ENCODE measurements around the gene SSUH2. TPM values are rescaled to one million over a fixed set of nuclear protein-coding genes. Genes with fewer than 3 reads are reported as not detected.
"Not testable (repeated sequence)": the region's sequence is repeated elsewhere in the genome, so short reads cannot be mapped to it uniquely, and the experiment has no call there.

The SSUH2 gene, protein sequence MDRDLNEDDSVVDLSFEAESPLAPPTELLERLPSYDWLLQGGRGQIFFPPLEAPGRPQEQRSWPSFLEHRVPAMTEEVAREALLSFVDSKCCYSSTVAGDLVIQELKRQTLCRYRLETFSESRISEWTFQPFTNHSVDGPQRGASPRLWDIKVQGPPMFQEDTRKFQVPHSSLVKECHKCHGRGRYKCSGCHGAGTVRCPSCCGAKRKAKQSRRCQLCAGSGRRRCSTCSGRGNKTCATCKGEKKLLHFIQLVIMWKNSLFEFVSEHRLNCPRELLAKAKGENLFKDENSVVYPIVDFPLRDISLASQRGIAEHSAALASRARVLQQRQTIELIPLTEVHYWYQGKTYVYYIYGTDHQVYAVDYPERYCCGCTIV
- total RNA-seq: under 1 TPM in 2 of 4 donors, not detected in 2; 0.15 to 0.33 TPM

DNA sequence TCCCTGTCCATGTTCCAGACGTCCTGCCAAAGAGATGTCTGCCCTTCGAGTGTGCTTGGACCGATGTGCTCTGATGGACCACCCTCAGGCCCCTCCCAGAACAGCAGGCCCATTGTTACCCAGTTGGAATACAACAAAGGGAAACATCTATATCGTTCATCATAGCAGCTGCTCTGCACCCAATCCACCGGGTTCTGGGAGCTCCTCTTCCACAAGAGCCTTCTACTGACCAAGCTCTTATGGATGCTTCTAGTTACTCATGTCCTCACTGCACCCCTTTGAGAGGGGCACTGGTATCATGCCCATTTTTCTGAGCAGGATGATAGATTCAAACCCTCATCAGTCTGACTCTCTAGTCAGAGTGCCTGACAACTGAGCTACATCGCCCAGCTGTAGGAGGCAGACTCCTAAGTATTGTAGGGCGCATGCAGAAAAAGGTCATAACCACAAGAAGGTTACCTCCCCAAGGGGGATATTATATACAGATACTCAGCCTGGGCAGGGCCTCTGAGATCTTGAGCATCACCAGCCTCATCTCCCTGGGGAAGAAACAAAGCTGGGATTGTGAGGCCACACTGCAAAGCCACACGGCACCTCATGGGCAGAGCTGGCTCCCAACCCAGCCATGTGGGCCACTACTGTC is at the start of gene SSUH2:
Gene SSUH2 (minus strand): TSS at position 51 of the 643 bp plus-strand sequence. CDS start 40 bp downstream, at position 11.
- no peak within 1 kb of the TSS for H3K27ac ChIP-seq
- in situ Hi-C loops (cut with MboI; ENCODE audit: low sequenced_read_pairs in 4 of 4) (no loop called here), intact Hi-C loops (cut with DNase I; ENCODE audit: low total_unique reads) (no loop called here)
- DNase-seq (no peak), ATAC-seq (no peak)
- H3K27me3 ChIP-seq: no peaks in the 10 kb centered on the region
- H3K9me3 ChIP-seq: no peaks in the 10 kb centered on the region
- no peaks in the 10 kb centered on the region for H3K36me3 ChIP-seq
- no peak within 1 kb of the TSS for H3K4me3 ChIP-seq
- TF ChIP-seq, protein P1, sequence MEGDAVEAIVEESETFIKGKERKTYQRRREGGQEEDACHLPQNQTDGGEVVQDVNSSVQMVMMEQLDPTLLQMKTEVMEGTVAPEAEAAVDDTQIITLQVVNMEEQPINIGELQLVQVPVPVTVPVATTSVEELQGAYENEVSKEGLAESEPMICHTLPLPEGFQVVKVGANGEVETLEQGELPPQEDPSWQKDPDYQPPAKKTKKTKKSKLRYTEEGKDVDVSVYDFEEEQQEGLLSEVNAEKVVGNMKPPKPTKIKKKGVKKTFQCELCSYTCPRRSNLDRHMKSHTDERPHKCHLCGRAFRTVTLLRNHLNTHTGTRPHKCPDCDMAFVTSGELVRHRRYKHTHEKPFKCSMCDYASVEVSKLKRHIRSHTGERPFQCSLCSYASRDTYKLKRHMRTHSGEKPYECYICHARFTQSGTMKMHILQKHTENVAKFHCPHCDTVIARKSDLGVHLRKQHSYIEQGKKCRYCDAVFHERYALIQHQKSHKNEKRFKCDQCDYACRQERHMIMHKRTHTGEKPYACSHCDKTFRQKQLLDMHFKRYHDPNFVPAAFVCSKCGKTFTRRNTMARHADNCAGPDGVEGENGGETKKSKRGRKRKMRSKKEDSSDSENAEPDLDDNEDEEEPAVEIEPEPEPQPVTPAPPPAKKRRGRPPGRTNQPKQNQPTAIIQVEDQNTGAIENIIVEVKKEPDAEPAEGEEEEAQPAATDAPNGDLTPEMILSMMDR (IDR thresholded peaks at IDR 0.05 in 4 of 5, conservative IDR thresholded peaks at IDR 0.05 in 1 of 5): no peak
- TF ChIP-seq POLR2A (IDR thresholded peaks at IDR 0.05): no peak
- no peaks in the 10 kb centered on the region for H3K4me1 ChIP-seq

DNA sequence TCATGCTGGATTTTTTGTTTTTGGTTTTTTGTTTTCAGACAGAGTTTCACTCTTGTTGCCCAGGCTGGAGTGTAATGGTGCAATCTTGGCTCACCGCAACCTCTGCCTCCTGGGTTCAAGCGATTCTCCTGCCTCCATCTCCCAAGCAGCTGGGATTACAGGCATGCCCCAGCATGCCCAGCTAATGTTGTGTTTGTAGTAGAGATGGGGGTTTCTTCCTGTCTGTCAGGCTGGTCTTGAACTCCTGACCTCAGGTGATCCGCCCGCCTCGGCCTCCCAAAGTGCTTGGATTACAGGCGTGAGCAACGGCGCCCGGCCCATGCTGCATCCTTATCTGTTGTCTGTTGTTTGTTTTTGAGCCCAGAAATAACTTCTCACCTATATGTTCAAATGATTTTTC is 46.7 kb upstream of the SSUH2 start:
- H3K9me3 ChIP-seq; H3K36me3 ChIP-seq; in situ Hi-C loops (cut with MboI; ENCODE audit: low sequenced_read_pairs in 4 of 4); H3K27ac ChIP-seq; H3K4me3 ChIP-seq; ATAC-seq; intact Hi-C loops (cut with DNase I; ENCODE audit: low total_unique reads); H3K4me1 ChIP-seq; DNase-seq; H3K27me3 ChIP-seq: not testable (repeated sequence)

DNA sequence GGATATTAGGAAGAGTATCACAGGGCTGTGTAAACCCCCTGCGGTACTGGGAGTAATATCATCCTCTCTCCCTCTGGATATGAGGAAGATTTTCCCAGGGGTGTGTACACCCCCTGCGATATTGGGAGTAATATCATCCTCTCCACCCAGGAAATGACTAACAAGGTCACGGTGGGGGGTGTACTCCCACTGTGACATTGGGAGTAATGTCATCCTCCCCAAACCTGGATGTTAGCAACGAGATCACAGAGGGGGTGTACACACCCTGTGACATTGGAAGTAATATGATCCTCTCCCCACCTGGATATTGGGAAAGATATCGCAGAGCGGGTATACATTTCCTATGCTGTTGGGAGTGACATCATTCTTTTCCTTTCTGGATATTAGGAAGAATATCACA is 40.4 kb upstream of the SSUH2 start:
- DNase-seq; H3K27me3 ChIP-seq; H3K4me3 ChIP-seq; H3K36me3 ChIP-seq; H3K9me3 ChIP-seq; H3K4me1 ChIP-seq; intact Hi-C loops (cut with DNase I; ENCODE audit: low total_unique reads); in situ Hi-C loops (cut with MboI; ENCODE audit: low sequenced_read_pairs in 4 of 4); ATAC-seq; H3K27ac ChIP-seq: not testable (repeated sequence)

DNA sequence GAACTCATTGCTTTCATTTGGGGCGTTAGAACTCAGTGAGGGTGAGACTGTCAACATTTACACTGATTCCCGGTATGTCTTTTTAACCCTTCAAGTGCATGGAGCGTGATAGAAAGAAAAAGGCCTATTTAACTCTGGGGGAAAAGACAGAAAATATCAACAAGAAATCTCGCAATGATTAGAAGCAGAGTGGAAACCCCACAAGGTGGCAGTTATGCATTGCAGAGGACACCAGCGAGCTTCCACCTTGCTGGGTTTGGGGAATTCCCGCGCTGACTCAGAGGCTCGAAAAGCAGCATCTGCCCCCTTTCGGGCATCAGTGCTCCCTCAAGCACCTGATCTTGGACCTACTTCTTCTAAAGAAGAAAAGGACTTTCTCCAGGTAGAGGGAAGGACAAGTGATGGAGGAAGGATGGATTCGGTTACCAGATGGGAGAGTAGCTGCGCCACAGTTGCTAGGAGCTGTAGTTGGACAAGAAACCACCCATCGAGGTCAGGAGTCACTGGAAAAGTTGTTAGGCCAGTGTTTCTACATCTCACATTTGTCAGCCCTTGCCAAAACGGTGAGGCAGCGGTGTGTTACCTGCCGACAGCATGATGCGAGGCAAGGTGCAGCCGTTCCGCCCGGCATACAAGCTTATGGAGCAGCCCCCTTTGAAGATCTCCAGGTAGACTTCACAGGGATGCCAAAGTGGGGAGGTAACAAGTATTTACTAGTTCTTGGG is 38.4 kb upstream of the SSUH2 start:
- H3K4me1 ChIP-seq; H3K4me3 ChIP-seq; DNase-seq; H3K36me3 ChIP-seq; in situ Hi-C loops (cut with MboI; ENCODE audit: low sequenced_read_pairs in 4 of 4); intact Hi-C loops (cut with DNase I; ENCODE audit: low total_unique reads); H3K27me3 ChIP-seq; ATAC-seq; H3K9me3 ChIP-seq; H3K27ac ChIP-seq: not testable (repeated sequence)

DNA sequence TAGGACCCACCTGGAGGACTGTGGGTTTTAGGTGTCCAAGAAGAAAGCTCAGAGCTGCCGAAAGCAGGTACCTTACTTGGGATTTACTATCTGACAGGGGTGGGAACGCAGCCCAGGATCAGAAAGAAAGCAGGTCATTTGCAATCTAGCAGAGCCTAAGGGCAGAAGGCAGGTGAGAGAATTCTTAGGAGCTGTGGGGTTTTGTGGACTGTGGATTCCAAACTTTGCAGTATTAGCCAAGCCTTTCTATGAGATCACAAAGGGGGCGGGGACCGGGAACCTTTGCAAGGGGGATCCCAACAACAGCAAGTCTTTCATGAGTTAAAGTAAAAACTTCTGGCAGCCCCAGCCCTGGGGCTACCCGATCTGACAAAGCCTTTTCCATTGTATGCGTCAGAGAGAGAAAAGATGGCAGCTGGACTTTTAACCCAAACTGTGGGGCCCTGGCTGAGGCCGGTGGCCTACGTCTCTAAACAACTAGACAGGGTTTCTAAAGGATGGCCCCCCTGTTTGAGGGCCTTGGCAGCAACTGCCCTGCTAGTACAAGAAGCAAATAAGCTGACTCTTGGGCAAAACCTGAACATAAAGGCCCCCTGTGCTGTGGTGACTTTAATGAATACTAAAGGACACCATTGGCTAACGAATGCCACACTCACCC is 37.4 kb upstream of the SSUH2 start:
- H3K4me1 ChIP-seq; H3K4me3 ChIP-seq; DNase-seq; H3K27ac ChIP-seq; in situ Hi-C loops (cut with MboI; ENCODE audit: low sequenced_read_pairs in 4 of 4); H3K9me3 ChIP-seq; intact Hi-C loops (cut with DNase I; ENCODE audit: low total_unique reads); H3K27me3 ChIP-seq; H3K36me3 ChIP-seq; ATAC-seq: not testable (repeated sequence)

DNA sequence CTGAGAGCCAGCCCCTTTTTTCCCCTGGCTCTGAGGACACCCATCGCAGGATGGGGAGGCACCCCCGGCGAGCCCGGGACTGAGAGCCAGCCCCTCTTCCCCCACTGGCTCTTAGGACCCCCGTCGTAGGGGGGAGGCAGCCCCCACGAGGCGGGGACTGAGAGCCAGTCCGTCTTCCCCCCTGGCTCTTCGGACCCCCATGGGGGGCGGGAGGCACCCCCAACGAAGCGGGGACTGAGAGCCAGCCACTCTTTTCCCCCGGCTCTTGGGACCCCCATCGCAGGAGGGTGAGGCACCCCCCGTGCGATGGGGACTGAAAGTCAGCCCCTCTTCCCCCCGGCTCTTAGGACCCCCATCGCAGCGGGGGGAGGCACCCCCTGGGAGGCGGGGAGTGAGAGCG is 36.8 kb upstream of the SSUH2 start:
- no peak for DNase-seq
- Histone ChIP-seq H3K27me3 (peaks cover 5 to 6% (median 5%) of the 10 kb centered on the region in 3 donors), H3K4me1 (no peaks in the 10 kb centered on the region), H3K27ac (no peak overlapping the region), H3K9me3 (no peaks in the 10 kb centered on the region), H3K4me3 (no peak overlapping the region), H3K36me3 (no peaks in the 10 kb centered on the region)
- TF ChIP-seq POLR2A (IDR thresholded peaks at IDR 0.05): no peak
- TF ChIP-seq, protein P1 (IDR thresholded peaks at IDR 0.05 in 4 of 5, conservative IDR thresholded peaks at IDR 0.05 in 1 of 5): no peak
- intact Hi-C loops (cut with DNase I; ENCODE audit: low total_unique reads) (no loop called here), in situ Hi-C loops (cut with MboI; ENCODE audit: low sequenced_read_pairs in 4 of 4) (no loop called here)
- ATAC-seq: no peak

DNA sequence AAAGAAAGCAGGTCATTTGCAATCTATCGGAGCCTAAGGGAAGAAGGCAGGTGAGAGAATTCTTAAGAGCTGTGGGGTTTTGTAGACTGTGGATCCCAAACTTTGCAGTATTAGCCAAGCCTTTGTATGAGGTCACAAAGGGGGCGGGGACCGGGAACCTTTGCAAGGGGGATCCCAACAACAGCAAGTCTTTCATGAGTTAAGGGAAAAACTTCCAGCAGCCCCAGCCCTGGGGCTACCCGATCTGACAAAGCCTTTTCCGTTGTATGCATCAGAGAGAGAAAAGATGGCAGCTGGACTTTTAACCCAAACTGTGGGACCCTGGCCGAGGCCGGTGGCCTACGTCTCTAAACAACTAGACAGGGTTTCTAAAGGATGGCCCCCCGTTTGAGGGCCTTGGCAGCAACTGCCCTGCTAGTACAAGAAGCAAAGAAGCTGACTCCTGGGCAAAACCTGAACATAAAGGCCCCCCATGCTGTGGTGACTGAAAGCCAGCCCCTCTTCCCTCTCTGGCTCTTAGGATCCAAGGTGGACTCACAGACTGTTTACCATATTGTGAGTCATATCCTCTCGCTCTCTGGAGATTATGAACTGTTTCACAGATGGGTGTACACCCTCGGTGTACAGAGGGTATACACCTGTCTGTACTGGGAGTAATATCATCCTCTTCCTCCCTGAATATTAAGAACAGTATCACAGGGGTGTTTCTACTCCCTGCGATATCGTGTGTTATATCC is 35.4 kb upstream of the SSUH2 start:
- H3K27me3 ChIP-seq; DNase-seq; H3K36me3 ChIP-seq; ATAC-seq; H3K9me3 ChIP-seq; H3K4me3 ChIP-seq; in situ Hi-C loops (cut with MboI; ENCODE audit: low sequenced_read_pairs in 4 of 4); H3K4me1 ChIP-seq; intact Hi-C loops (cut with DNase I; ENCODE audit: low total_unique reads); H3K27ac ChIP-seq: not testable (repeated sequence)

Data from gastrocnemius medialis (tissue), 4 donors.